ENCODE measurements around the gene GRK7.

DNA sequence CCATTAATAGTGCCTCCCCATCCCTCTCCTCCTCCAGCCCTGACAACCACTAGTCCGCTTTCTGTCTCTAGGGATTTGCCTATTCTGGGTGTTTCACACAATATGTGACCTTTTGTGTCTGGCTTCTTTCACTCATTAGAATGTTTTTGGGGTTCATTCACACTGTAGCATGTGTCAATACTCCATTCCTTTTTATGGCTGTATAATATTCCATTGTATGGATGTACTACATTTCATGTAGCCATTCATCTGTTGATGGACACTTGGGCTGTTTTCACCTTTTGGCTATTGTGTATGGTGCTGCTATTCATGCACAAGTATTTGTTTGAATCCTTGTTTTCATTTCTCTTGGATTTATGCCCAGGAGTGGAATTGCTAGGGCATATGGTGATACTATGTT is 16.5 kb downstream of the GRK7 start:
- TF ChIP-seq POLR2A (IDR thresholded peaks at IDR 0.05; ENCODE audit: low read length) (no peak), GATA1 (IDR thresholded peaks at IDR 0.05; ENCODE audit: low read depth, low read length) (no peak)

All from erythroblast (primary cell).